HEK293 (cell line): ENCODE data around the gene ZNF397.

Experiments used
- CTCF ChIA-PET: fragments of 350-600 bp; formaldehyde crosslinking; extraction: SDS; loops from one replicate; lab custom pipeline; 2021; ENCODE audit warnings: antibody characterized with exemption; lab: Yijun Ruan, JAX
- POLR2A ChIA-PET: fragments of 300-600 bp; formaldehyde crosslinking; extraction: SDS; loops from one replicate; lab custom pipeline; 2020; ENCODE audit warnings: antibody characterized with exemption, inconsistent platforms; lab: Yijun Ruan, JAX
- H3K27ac ChIP-seq: fragments of 200-500 bp; sonication (Bioruptor generic); 2 replicates; pipeline ENCODE4 v1.5.1; 2014; ENCODE audit warnings: low read depth, low read length, control low read depth, inconsistent platforms; ENCODE audit errors: extremely low read depth
- H3K36me3 ChIP-seq, 2 experiments: fragments of 200-500 bp in 1 of 2; sonication (Bioruptor generic) in 1 of 2; 1 replicate in 1 of 2; 2 replicates in 1 of 2; pipeline ENCODE4 v1.5.1; 2014 to 2017; ENCODE audit warnings: inconsistent platforms in 2 of 2, low read length in 2 of 2; ENCODE audit not compliant: control insufficient read depth in 2 of 2, insufficient read depth in 1 of 2
- H3K4me1 ChIP-seq: fragments of 200-500 bp; sonication (Bioruptor generic); 2 replicates; pipeline ENCODE4 v1.5.1; 2014; ENCODE audit warnings: mild to moderate bottlenecking, low read length, inconsistent platforms; ENCODE audit not compliant: control insufficient read depth, insufficient read depth
- H3K4me3 ChIP-seq: 2 replicates; pipeline ENCODE4 v1.5.1; 2011; ENCODE audit warnings: low read depth, mild to moderate bottlenecking, control low read depth, low read length, moderate library complexity
- H3K9me3 ChIP-seq: fragments of 200-500 bp; sonication (Bioruptor generic); 2 replicates; pipeline ENCODE4 v1.5.1; 2014; ENCODE audit warnings: low read depth, low read length, inconsistent platforms; ENCODE audit not compliant: control insufficient read depth, insufficient read depth
- EGR2 ChIP-seq: fragments of 450-650 bp; formaldehyde crosslinking; IDR thresholded peaks from 2 replicates; pipeline ENCODE4 v1.5.1; 2016; ENCODE audit warnings: low read depth, missing biosample characterization, missing genetic modification characterization
- OSR2 ChIP-seq: fragments of 450-650 bp; formaldehyde crosslinking; IDR thresholded peaks from 2 replicates; pipeline ENCODE4 v1.5.1; 2016; ENCODE audit warnings: missing biosample characterization, missing genetic modification characterization
- SETDB1 ChIP-seq: IDR thresholded peaks from one replicate; pipeline ENCODE4 v1.6.1; 2017; ENCODE audit warnings: mild to moderate bottlenecking, low read length, moderate library complexity, mixed read lengths; ENCODE audit not compliant: insufficient read length
- TCF7L2 ChIP-seq: IDR thresholded peaks from 2 replicates; pipeline ENCODE4 v1.6.1; 2011; ENCODE audit warnings: low read depth, mild to moderate bottlenecking, inconsistent platforms, low read length, moderate library complexity, borderline replicate concordance
- TRIM28 ChIP-seq: IDR thresholded peaks from 2 replicates; pipeline ENCODE4 v1.6.1; 2011; ENCODE audit warnings: low read length, control low read depth, borderline replicate concordance
- YY1 ChIP-seq: fragments of 450-650 bp; formaldehyde crosslinking; IDR thresholded peaks from 2 replicates; pipeline ENCODE4 v1.5.1; 2018; ENCODE audit warnings: missing biosample characterization, missing genetic modification characterization
- ZFP41 ChIP-seq: fragments of 450-650 bp; formaldehyde crosslinking; IDR thresholded peaks from 2 replicates; pipeline ENCODE4 v1.5.1; 2016; ENCODE audit warnings: missing biosample characterization, missing genetic modification characterization, borderline replicate concordance
- ZIC2 ChIP-seq: fragments of 450-650 bp; formaldehyde crosslinking; IDR thresholded peaks from 2 replicates; pipeline ENCODE4 v1.5.1; 2016; ENCODE audit warnings: missing biosample characterization, missing genetic modification characterization
- ZNF114 ChIP-seq: fragments of 450-650 bp; formaldehyde crosslinking; IDR thresholded peaks from 2 replicates; pipeline ENCODE4 v1.5.0; 2017; ENCODE audit warnings: missing biosample characterization, missing genetic modification characterization
- ZNF140 ChIP-seq: fragments of 450-650 bp; formaldehyde crosslinking; IDR thresholded peaks from 2 replicates; pipeline ENCODE4 v1.5.1; 2016; ENCODE audit warnings: missing biosample characterization, missing genetic modification characterization
- ZNF19 ChIP-seq: fragments of 450-650 bp; formaldehyde crosslinking; IDR thresholded peaks from 2 replicates; pipeline ENCODE4; 2016; ENCODE audit warnings: missing biosample characterization, missing genetic modification characterization, low read depth
- ZNF214 ChIP-seq: fragments of 450-650 bp; formaldehyde crosslinking; IDR thresholded peaks from 2 replicates; pipeline ENCODE4 v1.5.1; 2017; ENCODE audit warnings: missing biosample characterization, mild to moderate bottlenecking, missing genetic modification characterization, borderline replicate concordance
- ZNF221 ChIP-seq: fragments of 450-650 bp; formaldehyde crosslinking; IDR thresholded peaks from 2 replicates; pipeline ENCODE4 v1.5.1; 2017; ENCODE audit warnings: missing biosample characterization, missing genetic modification characterization, borderline replicate concordance
- ZNF248 ChIP-seq: fragments of 450-650 bp; formaldehyde crosslinking; IDR thresholded peaks from 2 replicates; pipeline ENCODE4 v1.5.1; 2017; ENCODE audit warnings: missing biosample characterization, missing genetic modification characterization
- ZNF274 ChIP-seq, 2 experiments: fragments of 200-500 bp in 1 of 2; fragments of 450-650 bp in 1 of 2; sonication (Bioruptor generic) in 1 of 2; formaldehyde crosslinking in 1 of 2; IDR thresholded peaks; 2 replicates each; pipeline versions ENCODE4 v1.5.1 to v1.6.1; 2014 to 2016; ENCODE audit warnings: borderline replicate concordance in 1 of 2, inconsistent platforms in 1 of 2, low read length in 1 of 2, missing biosample characterization in 1 of 2, missing genetic modification characterization in 1 of 2
- ZNF571 ChIP-seq: fragments of 450-650 bp; formaldehyde crosslinking; IDR thresholded peaks from 2 replicates; pipeline ENCODE4 v1.5.0; 2017; ENCODE audit warnings: missing biosample characterization, missing genetic modification characterization
- ZNF580 ChIP-seq: fragments of 450-650 bp; formaldehyde crosslinking; IDR thresholded peaks from 2 replicates; pipeline ENCODE4 v1.5.1; 2016; ENCODE audit warnings: missing biosample characterization, missing genetic modification characterization
- ZNF596 ChIP-seq: fragments of 450-650 bp; IDR thresholded peaks from 2 replicates; pipeline ENCODE4 v1.5.0; 2018; ENCODE audit warnings: missing biosample characterization, mild to moderate bottlenecking, missing genetic modification characterization, moderate library complexity
- ZNF626 ChIP-seq: fragments of 450-650 bp; sonication (Bioruptor Pico); formaldehyde crosslinking; IDR thresholded peaks from 2 replicates; pipeline ENCODE4 v1.5.1; 2018; ENCODE audit warnings: missing biosample characterization, missing genetic modification characterization, inconsistent platforms
- ZNF664 ChIP-seq: fragments of 450-650 bp; formaldehyde crosslinking; IDR thresholded peaks from 2 replicates; pipeline ENCODE4 v1.5.1; 2016; ENCODE audit warnings: missing biosample characterization, missing genetic modification characterization
- ZNF677 ChIP-seq: fragments of 450-650 bp; IDR thresholded peaks from 2 replicates; pipeline ENCODE4 v1.5.0; 2018; ENCODE audit warnings: missing biosample characterization, mild to moderate bottlenecking, missing genetic modification characterization, moderate library complexity
- ZNF707 ChIP-seq: fragments of 450-650 bp; formaldehyde crosslinking; IDR thresholded peaks from 2 replicates; pipeline ENCODE4 v1.5.1; 2016; ENCODE audit warnings: missing biosample characterization, missing genetic modification characterization
- ZNF777 ChIP-seq: fragments of 450-650 bp; formaldehyde crosslinking; IDR thresholded peaks from 2 replicates; pipeline ENCODE4 v1.5.1; 2017; ENCODE audit warnings: missing biosample characterization, missing genetic modification characterization, borderline replicate concordance
- ZSCAN23 ChIP-seq: fragments of 450-650 bp; formaldehyde crosslinking; IDR thresholded peaks from 2 replicates; pipeline ENCODE4 v1.5.1; 2016; ENCODE audit warnings: missing biosample characterization, missing genetic modification characterization
- TF ChIP-seq, protein P1 (sequence below): fragments of 450-650 bp; formaldehyde crosslinking; IDR thresholded peaks from 2 replicates; pipeline ENCODE4 v1.5.1; 2016; ENCODE audit warnings: missing biosample characterization, missing genetic modification characterization, borderline replicate concordance
- TF ChIP-seq, protein P2 (sequence below): fragments of 450-650 bp; formaldehyde crosslinking; IDR thresholded peaks from 2 replicates; pipeline ENCODE4 v1.5.1; 2017; ENCODE audit warnings: missing biosample characterization, mild to moderate bottlenecking, missing genetic modification characterization, moderate library complexity

ZNF397 gene

GRCh38 chr18:35252466-35252865 lies 11.6 kb downstream of the ZNF397 start (continued):
- TF ChIP-seq, protein P1, sequence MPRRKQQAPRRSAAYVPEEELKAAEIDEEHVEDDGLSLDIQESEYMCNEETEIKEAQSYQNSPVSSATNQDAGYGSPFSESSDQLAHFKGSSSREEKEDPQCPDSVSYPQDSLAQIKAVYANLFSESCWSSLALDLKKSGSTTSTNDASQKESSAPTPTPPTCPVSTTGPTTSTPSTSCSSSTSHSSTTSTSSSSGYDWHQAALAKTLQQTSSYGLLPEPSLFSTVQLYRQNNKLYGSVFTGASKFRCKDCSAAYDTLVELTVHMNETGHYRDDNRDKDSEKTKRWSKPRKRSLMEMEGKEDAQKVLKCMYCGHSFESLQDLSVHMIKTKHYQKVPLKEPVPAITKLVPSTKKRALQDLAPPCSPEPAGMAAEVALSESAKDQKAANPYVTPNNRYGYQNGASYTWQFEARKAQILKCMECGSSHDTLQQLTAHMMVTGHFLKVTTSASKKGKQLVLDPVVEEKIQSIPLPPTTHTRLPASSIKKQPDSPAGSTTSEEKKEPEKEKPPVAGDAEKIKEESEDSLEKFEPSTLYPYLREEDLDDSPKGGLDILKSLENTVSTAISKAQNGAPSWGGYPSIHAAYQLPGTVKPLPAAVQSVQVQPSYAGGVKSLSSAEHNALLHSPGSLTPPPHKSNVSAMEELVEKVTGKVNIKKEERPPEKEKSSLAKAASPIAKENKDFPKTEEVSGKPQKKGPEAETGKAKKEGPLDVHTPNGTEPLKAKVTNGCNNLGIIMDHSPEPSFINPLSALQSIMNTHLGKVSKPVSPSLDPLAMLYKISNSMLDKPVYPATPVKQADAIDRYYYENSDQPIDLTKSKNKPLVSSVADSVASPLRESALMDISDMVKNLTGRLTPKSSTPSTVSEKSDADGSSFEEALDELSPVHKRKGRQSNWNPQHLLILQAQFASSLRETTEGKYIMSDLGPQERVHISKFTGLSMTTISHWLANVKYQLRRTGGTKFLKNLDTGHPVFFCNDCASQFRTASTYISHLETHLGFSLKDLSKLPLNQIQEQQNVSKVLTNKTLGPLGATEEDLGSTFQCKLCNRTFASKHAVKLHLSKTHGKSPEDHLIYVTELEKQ, result no peak
- TF ChIP-seq ZNF596 (no peak), ZNF114 (no peak), OSR2 (no peak), ZNF580 (tag by site-specific recombination) (no peak), ZFP41 (tag by site-specific recombination) (no peak), ZIC2 (tag by site-specific recombination) (no peak)

DNA sequence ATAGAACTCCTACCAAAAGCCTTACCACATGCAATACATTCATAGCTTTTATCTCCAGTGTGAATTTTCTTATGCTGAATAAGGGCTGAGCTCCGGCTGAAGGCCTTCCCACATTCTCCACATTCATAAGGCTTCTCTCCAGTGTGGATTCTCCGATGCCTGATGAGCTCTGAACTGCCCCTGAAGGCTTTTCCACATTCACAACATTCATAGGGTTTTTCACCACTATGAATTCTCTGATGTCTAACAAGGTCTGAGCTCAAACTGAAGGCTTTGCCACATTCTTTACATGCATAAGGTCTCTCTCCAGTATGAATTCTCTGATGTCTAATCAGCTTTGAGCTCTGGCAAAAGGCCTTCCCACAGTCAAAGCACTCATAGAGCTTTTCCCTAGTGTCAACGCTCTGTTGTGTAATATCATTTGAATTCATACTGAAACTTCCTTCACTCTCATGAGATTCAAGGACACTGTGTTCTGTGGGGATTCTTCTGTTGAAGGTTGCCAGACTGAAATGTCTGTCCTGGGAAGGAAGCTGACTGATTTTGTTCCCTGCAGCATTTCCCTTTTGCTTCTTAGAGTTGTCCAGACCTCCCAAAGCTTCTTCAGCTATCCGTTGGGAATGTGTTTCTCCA lies 12.9 kb downstream of the ZNF397 start:
- peaks cover under 1 to 67% of the 10 kb centered on the region in 2 experiments; a peak in 2 of 3 replicates for H3K36me3 ChIP-seq
- no peaks in the 10 kb centered on the region; the same call in 1 of the 2 replicates for H3K9me3 ChIP-seq
- H3K27ac ChIP-seq, result no peak overlapping the region
- ChIA-PET CTCF (interaction anchor here (0.6 to 0.7 kb wide), 3 partner anchors 12 to 453 kb away, joined by 3 to 4 read pairs (median 3); no protein-coding TSS in a partner anchor), POLR2A (no interaction called here)
- TF ChIP-seq ZNF274 (IDR thresholded peaks at IDR 0.05; ENCODE audit: low read length) (peak; percentile 36; the same call in 1 of the 2 replicates), ZNF274 (tag by site-specific recombination; IDR thresholded peaks at IDR 0.05; ENCODE audit: borderline replicate concordance) (peak; percentile 78; the same call in 1 of the 2 replicates), ZNF140 (no peak), EGR2 (tag by site-specific recombination) (no peak), ZNF571 (tag by site-specific recombination) (no peak), SETDB1 (peak; percentile 92), TRIM28 (peak; percentile 76; the same call in 1 of the 2 replicates)
- H3K4me1 ChIP-seq, result no peaks in the 10 kb centered on the region
- H3K4me3 ChIP-seq, result no peak overlapping the region

DNA sequence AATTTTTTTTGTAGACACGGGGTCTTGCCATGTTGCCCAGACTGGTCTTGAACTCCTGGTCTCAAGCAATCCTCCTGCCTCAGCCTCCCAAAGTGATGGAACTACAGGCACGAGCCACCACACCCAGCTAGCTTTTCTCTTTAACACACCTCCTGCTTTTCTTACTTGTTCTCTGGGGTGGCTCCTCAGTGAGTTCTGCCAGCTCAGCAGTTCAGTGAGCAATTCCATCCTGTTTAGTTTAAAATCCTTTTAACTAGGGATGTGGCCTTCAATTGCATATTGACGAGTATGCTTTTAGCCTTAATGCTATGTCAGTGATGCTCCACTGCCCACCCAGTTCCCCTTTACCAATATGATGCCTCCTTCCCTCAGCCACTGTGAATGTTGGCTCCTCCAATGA lies 16.1 kb downstream of the ZNF397 start:
- Histone ChIP-seq H3K36me3 (peaks cover 0 to 67% of the 10 kb centered on the region in 2 experiments; a peak in 1 of 3 replicates), H3K4me3 (no peak overlapping the region), H3K27ac (no peak overlapping the region), H3K4me1 (no peaks in the 10 kb centered on the region), H3K9me3 (no peaks in the 10 kb centered on the region; the same call in 1 of the 2 replicates)
- POLR2A ChIA-PET, result interaction anchor here (1.3 kb wide), 1 partner anchor 16 kb away, joined by 4 read pairs; the partner anchor contains the start of gene ZNF397
- CTCF ChIA-PET, result no interaction called here
- TF ChIP-seq ZNF114, result no peak
- no peak for TF ChIP-seq ZNF248 (tag by site-specific recombination)
- TF ChIP-seq ZNF626 (tag by site-specific recombination), result no peak
- TF ChIP-seq YY1, result no peak
- no peak for TF ChIP-seq ZNF19
- TF ChIP-seq ZNF221 (tag by site-specific recombination), result no peak
- TF ChIP-seq ZNF214 (tag by site-specific recombination), result no peak
- no peak for TF ChIP-seq ZSCAN23 (tag by site-specific recombination)
- TF ChIP-seq ZNF707, result no peak
- no peak for TF ChIP-seq ZNF677 (tag by site-specific recombination)
- TF ChIP-seq ZNF777, result no peak
- no peak for TF ChIP-seq ZNF571 (tag by site-specific recombination)
- TF ChIP-seq, protein P2, sequence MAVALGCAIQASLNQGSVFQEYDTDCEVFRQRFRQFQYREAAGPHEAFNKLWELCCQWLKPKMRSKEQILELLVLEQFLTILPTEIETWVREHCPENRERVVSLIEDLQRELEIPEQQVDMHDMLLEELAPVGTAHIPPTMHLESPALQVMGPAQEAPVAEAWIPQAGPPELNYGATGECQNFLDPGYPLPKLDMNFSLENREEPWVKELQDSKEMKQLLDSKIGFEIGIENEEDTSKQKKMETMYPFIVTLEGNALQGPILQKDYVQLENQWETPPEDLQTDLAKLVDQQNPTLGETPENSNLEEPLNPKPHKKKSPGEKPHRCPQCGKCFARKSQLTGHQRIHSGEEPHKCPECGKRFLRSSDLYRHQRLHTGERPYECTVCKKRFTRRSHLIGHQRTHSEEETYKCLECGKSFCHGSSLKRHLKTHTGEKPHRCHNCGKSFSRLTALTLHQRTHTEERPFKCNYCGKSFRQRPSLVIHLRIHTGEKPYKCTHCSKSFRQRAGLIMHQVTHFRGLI, result no peak
- no peak for TF ChIP-seq ZNF664 (tag by site-specific recombination)
- no peak for TF ChIP-seq TCF7L2
